NB4 (cell line): ENCODE data around the gene MLYCD.

Experiments used
- POLR2A ChIP-seq: IDR thresholded peaks from 2 replicates; pipeline ENCODE4 v1.6.1; 2011; ENCODE audit warnings: mild to moderate bottlenecking; ENCODE audit not compliant: insufficient read length; ENCODE audit errors: extremely low read depth
- TF ChIP-seq, protein P1 (sequence below): IDR thresholded peaks from 2 replicates; pipeline ENCODE4 v1.6.1; 2011; ENCODE audit warnings: low read depth, low read length
- TF ChIP-seq, protein P2 (sequence below): IDR thresholded peaks from one replicate; pipeline ENCODE4 v1.5.1; 2012; ENCODE audit warnings: low read depth, low read length

DNA sequence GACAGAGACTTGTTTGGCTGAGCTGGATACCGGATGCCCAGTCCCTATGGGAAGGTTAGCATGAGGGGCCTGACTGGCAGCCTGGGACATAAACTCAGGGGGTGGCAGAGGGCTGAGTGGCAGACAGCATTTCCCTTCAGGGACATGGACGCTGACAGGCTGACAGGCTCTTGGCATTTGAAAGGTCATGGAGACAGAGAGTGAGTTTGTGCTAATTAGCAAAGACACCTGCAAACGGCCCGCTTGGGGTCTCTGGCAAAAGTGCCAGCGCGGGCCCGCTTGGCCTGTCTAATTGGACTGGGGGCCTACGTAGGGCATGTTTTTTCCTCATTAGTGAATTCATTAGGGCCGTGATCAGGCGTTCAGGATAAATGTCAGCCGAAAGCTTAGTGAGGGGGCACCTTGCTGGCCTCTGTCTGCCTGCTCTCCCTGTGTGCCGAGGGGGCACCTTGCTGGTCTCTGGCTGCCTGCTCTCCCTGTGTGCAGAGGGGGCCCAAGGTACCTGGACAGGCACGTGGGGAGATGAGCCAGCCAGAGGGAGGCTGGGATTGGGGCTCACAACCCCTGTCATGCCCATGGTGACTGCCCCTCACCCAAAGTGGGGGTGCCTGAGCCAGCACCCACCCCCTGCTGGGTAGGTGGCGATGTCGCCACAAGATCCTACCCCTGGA lies 76.8 kb downstream of the MLYCD start:
- TF ChIP-seq, protein P1, sequence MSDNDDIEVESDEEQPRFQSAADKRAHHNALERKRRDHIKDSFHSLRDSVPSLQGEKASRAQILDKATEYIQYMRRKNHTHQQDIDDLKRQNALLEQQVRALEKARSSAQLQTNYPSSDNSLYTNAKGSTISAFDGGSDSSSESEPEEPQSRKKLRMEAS, result no peak
- TF ChIP-seq, protein P2, sequence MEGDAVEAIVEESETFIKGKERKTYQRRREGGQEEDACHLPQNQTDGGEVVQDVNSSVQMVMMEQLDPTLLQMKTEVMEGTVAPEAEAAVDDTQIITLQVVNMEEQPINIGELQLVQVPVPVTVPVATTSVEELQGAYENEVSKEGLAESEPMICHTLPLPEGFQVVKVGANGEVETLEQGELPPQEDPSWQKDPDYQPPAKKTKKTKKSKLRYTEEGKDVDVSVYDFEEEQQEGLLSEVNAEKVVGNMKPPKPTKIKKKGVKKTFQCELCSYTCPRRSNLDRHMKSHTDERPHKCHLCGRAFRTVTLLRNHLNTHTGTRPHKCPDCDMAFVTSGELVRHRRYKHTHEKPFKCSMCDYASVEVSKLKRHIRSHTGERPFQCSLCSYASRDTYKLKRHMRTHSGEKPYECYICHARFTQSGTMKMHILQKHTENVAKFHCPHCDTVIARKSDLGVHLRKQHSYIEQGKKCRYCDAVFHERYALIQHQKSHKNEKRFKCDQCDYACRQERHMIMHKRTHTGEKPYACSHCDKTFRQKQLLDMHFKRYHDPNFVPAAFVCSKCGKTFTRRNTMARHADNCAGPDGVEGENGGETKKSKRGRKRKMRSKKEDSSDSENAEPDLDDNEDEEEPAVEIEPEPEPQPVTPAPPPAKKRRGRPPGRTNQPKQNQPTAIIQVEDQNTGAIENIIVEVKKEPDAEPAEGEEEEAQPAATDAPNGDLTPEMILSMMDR, result no peak
- TF ChIP-seq POLR2A, result no peak
